Activated CD4-positive, alpha-beta T cell treated with anti-CD3 and anti-CD28 coated beads, Interleukin-2, amount 50 U/mL, for 24 hours (primary cell): ENCODE data around the gene HDAC10.

Experiments
- DNase-seq, 2 donors: peaks; one replicate each; pipeline ENCODE4 v3.0.0-alpha.2; 2020; ENCODE audit warnings: low read depth in 1 of 2, low spot score in 1 of 2

Gene HDAC10

DNA sequence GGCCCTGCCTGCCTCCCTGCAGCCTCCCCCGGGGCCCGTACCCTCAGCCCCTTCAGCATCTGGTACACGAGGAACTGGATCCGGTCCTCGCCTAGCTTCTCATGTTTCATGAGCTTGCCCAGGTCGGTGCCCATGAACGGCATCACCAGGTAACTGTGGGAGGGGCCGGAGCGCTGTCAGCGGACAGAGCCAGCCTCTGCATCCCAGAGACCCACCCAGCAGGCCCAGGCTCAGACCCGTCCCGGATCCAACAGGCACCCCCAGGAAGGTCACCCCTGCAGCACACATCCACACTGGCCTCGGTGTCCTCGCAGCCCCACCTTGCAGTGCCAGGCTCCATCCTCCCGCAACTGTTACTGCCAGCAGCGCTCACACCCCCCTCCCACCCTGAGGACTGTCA lies 6.0 kb upstream of the HDAC10 start:
- no peak for DNase-seq

DNA sequence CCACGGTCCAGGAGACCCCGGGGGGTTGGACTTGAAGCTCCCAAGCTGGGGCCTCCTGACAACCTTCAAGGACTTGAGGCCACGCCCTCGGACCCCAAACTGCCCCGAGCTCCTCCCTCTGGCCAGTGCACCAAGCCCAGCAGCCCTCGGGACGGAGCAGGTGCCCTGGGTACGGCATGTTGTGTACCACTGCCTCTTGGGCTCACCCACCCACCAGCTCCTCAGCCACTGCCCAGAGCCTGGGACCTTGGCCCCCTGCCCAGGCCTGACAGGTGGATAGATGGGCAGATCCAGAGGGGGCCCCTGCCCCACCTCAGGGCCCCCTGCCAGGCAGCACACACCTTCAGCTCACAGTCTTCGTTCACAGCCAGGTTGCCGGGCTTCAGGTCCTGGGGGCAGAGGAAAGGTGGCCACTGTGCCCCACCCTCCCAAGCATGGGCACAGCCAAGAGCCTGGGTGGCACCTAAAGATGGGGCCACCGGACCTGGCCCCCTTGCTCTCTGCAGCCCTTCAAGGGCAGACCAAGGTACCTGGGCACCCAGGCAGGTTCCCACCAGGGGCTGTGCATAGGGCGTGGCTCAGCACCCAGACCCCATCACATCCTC lies 5.3 kb upstream of the HDAC10 start:
- DNase-seq: no peak

DNA sequence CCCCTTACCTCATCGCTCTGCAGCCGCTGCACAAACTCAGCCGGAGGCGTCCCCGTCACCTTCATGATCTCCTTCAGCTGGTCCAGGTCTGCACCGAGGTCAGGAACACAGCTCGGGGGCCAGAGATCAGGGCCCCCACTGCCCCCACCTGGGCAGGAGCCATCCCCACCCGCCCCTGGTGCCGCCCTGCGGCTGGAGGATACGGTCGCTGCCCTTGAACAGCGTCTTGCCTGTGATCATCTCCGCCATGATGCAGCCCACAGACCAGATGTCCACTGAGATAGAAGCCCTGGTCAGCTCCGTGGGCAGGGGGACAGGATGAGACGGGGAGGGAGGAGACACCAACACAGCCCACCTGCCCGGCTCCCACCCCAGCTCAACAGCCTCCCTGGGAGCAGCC lies 4.5 kb upstream of the HDAC10 start:
- no peak for DNase-seq

DNA sequence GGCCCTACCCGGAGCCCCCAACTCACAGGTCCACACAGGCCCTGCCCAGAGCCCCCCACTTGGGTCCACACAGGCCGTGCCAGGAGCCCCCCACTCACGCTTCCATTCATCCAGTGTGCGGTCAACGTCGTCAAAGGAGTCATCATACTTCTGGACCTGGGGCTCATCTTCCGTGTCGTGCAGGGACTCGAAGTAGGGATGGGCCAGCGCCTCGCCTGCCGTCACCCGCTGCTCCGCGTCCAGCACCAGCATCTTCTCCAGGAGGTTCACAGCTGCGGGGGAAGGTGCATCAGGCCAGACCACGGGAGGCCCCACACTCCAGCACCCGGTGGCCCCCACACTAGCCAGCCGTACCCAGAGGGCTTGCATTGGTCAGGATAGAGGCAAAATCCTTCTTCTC lies 4.0 kb upstream of the HDAC10 start:
- no peak for DNase-seq

DNA sequence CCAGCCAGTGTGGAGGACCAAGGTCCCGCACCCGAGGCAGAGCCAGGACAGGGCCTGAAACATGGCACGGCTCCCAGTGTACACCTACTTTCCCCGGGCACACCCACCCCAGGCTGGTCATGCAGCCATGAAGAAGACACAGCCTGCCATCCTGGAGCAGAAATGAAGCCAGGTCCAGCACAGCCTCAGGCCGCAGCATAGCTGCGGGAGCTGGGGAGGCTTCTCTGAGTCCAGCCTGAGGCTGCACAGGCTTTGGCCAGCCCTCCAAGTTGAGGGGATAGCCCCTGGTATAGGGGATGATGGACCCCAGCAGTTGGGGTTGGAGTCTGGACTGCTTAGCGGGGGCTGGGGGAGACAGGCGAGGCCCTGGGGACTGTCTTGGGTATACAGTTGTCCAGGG lies 2.9 kb upstream of the HDAC10 start:
- no peak for DNase-seq

DNA sequence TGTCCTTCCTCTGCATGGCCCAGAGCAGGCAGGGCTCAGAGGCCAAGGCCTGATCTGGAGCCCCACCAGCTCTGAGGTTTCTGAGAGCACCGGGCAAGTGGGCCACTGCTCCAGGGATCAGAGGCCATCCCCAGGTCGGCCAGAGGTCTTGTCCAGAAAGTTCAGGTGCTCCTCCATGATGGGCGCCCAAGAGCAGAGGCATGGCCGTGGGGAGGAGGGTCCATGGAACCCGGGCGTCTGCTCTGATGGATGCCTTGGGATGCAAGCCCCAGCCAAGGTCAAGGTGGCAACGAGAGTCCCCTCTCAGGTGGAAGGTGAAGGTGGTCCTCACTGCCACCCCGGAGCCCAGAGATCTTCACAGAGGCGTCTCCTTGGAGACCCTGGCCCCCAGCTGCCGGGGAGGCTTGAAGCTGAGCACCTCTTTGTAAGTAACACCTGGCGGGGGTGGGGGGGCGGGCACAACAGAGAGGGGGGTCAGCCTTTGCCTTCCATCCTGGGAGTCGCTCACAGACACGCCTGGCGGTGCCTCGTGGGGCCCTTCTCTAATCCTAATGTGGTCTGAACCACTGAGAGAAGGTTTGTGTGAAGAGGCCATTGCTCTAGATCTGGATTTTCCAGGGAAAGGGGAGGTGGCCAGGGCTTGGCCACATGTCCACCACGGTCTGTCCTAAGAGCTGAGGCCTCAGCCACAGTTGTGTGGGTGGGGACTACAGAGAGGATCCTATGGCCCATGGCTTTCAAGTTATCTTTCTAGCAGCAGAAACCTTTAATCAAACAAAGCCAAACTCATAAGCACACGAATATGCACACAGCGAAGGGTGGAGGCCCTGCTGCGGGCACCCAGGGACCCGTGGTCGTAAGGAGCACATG lies 2.2 kb upstream of the HDAC10 start:
- no peak for DNase-seq

DNA sequence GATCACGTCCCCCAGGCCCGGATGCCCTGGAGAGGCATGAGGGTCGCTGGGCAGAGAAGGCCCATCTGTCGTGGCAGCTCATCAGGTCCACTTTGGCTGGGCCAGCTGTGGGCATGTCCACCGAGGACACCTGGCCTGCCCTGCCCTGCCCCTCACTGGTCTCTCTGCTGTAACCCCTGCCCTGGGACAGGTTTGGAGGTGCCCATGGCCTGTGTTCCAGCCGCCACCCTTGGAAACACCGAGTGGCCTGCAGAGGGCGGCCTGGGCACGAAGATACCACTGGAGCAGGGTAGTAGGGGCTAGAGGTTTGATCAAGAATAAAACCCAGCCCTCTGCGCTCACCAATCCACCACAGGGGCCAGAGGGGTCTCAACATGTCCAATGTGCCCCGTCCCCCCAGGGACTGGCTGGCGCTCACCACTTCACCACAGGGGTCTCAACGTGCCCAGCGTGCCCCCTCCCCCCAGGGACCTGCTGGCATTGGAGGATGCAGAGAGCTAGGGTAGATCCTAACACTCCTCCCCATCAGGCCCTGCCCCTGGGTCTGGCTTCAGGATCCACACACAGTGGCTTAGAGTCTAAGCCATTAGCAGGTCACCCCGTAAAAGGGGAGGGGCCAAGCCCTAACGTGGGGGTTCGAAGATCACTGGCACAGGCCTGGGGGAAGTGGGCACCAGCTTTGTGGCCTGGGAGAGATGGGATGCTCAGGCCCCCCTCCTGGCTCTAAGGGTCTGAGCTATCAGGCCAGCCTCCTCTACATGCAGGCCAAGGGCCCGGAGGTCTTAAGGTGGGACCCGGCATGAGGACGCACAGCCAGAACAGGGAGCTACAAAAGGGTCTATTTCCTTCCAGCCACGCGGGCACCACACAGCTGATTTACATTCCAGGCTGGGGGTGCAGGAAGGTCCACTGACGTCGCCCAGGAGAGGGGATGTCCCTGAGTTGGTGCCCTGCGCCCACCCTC lies 1.3 kb upstream of the HDAC10 start:
- peak in 1 of 2 donors; percentile 50 for DNase-seq

DNA sequence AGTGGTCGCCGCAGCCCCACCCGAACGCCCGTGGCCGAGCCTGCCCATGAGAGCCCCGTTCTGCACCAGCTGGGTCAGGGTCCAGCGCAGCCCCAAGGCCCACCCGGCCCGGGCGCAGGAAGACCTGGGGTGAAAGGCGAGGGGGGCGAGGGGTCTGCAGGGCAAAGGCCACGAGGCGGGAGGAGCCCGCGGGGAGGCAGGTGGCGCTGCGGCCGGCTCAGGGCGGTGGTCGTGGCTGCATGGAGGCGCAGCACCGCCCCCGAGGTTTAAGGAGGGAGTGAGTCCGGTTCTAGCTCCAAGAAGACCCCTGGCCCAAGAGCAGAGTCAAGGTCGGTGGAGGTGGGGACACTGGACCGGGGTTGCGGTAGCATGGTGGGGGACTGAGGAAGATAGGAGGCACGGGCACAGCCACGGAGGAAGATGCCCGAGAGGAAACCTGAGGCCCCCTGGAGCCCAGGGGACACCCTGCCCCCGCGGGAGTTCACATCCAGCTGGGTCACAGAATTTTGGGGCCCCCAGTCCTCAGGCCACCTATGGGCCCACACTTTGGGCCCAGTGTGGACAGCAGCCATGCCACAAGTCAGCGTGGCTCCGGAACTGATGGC lies 514 bp upstream of the HDAC10 start:
- DNase-seq: no peak

DNA sequence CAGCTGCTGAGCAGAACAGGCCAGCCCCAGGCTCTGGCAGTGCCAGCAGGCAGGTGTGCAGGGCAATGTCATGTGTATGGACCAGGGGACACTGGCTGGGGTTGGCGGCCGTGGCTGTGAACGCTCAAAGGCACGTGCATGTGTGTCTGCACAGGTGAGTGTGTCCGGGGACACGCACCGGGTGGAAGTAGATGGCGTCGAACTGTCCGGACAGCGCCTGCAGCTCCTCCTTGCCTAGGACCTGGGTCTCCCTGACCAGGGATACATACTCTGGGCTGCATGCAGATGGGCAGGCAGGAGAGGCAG lies 863 bp downstream of the HDAC10 start:
- no peak for DNase-seq

DNA sequence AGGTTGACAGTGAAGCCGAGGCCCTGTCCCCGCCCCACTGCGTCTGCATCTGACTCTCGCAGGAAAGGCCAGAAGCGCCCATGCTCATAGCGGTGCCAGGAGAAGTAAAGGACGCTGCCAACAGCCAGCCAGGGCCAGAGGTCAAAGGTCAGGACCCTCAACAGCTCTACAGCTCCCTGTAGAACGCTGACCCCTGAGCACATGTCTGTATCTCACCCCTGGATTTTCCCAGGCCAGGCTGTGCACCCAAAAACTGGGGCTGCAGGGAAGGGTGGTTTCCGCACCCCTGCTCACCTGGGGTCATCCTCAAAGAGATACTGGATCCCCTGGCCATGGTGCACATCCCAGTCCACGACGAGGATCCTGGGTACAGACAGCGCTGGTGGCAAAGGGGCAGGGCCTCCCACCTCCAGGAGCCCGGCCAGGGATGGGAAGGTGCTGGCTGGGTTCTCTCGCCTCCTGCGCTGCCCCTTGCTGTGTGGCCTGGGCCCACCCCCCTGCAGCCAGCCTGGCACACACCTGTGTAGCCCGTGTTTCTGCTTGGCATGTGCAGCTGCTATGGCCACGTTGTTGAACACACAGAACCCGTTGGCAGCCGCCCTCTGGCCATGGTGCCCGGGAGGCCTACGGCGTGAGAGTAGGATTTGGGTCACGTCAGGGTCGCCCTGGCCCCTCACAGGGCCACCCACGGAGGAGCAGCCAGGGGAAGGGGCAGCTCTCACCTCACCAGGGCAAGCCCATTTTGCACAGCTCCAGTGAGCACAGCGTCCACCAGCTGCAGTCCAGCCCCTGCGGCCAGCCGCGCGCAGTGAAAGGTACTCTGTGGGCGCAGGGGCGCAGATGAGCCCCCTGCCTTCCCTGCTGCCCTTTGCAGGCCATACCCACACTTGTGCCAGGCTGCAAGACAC lies 1.5 kb downstream of the HDAC10 start:
- no peak for DNase-seq

DNA sequence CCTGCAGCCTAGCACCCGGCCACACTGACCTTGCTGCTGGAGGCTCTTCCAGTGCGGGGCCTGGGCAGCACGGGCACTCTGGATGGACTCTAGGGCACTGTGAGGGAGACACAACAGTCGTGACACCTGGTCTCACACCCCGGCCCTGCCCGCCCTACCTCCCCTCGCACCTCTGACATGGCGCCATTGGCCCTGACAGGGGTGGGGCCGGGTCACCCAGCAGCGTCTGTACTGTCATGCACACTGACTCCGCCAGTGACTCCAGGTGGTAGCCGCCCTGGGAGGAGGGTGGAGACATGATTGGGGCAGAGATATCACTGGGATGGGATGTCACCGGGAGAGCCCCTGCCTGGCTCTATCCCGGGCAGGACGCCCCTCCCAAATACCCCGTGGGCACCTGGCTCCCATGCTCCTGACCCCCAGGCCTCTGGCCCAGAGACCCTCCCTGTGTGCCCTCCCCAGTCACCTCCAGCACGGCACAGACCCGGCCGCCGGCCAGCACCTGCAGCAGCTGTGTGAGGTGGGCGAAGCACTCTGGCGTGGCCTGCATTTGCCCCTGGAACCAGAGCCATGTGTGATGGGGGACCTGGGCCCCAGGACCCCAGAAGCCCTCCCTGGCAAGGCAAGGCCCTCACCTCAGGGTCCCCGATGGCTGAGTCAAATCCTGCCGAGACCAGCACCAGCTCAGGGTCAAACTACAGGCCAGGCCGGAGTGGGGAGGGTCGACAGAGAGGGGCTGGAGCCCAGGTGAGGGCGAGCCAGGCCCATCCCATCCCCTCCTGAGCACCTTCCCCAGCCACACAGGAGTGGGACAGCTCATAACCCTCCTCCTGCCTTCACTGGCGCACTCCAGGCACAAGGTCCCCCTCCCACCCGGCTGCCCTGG lies 2.6 kb downstream of the HDAC10 start:
- DNase-seq: no peak

DNA sequence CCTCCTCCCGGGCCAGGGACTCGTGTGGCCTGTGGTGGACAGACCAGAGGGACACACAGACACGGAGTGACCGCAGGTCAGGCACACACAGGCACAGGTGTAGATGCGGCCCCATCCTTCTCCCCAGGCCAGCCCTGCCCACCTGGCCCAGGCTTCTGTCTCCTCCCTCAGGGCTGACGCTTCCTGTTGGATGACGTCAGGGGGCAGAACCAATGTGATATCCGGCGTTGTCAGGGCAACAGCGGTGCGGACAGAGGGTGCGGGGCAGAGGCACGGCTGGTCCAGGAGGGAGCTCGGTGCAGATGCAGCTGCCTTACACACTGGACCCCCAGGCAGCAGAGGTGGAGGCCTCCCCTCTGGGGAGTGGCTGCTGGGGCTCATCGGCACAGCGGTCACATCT lies 3.3 kb downstream of the HDAC10 start:
- DNase-seq: no peak

DNA sequence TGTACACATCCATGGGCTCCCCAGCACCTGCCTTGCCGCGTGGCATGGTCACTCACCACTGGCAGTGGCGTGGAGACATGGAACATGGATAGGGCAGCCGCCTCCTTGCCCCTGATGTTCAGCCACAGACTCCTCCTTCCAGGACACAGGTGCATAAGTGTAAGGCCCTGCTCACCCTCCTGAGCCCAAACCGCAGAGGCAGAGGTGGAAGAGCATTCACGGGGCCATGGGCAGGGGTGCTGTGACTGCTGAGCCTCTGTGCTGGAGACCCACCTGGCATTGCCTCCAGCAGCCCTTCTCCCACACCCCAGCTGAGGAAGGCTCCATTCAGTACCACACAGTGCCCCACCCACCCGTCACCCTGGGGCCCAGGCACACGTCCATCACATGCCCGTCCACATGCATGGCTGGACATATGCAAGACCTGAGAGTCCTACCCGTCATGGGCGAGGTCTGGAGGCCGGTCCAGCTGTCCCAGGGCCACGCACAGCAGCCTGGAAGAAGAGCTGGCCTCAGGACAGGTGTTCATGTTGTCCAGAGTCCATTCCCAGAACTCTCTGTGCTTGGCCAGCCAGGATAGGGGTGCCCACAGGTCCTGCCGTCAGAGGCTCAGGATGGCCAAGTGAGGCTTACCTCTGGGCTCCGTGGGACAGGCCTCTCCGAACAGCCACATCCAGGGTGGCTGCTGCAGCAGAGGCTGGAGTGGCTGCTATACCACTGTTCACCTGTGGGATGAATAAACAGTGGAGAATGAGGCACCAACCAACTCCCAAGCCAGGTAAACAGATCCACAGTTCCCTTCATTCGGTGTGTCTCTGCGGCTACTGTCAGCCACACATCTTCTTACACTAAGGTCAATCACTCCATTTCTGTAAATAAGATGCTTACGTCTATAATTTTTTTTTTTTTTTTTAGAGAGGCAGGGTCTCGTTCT lies 4.6 kb downstream of the HDAC10 start:
- DNase-seq: no peak

DNA sequence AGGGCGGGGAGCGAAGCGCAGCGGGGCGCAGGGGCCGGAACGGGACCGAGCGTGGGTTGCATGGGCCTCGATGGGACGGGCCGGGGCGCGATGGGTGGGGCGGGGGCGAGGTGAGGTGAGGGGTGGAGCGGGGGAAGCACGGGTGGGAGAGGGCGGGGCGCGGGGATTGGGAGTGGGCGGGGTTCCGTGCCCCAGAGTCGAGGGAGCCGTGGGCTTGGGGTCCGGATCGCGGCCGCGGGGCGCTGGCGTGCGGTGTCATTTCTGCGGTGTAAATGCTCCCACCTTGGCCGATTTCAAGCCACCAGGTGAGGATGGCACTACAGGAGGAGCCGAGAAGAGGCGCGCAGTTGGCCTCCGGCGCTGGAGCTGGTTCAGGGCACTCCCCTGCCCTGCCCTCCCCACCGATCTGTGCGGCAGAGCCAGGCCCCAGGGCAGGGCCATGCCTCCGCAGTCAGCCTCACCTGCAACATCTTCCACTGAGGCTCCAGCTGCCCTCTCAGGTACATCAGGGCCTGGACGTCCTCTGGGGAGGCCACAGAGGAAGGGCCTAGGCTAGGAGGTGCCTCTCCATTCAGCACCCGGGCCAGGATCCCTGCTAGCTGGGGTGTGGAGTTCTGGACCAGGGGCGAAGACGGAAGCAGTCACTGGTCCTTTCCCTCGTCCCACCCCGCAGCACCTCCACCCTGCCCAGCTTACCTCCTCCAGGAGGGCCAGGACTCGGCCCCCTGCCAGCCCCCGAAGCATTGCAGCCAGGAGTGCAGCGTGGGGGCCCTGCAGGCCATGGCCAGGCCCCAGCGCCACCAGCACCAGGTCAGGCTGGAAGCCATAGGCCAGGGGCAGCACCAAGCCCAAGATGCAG lies 5.6 kb downstream of the HDAC10 start:
- DNase-seq: no peak

DNA sequence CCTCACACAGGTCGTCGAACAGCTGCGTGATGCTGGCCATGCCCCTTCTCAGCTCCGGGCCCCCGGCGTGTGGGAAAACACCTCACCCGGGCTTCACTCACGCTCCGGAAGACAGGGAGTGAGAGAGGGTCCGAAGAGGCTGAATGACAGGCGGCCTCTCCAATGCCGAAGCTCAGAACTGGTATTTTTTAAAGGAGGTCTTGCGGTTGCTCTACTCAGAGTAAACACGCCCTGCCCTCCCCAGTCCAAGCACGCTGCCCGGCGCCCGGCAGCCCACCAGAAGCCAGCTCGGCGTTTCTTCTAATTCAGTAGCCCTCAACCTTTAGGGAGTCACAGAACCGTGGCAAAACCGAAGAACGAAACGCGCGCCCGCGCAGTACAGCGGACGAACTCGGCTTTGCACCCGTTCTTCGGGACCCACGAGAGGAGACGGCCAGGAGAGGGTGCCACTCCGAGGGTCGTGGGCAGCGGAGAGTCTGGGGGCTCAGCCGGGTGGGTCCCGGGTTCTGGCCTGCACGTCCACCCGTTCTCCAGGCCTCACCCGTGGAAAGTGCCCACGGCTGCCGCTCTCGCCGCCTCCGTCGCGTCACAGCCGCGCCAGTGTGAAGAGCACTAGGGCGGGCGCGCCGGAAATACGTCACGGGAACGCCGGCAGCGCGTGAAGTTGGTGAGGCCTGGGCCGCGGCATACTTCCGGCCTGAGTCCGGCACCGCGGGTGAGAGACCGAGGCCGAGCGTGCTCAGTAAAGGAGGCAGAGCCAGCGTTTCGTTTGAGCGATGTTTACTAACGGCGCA lies 6.4 kb downstream of the HDAC10 start, which contains the start of gene TUBGCP6:
Gene TUBGCP6, minus strand, starts transcription at position 604 of the 794 bp plus-strand sequence. Its CDS starts 564 bp downstream, at position 40.
- DNase-seq: peak; percentile 88 to 89

DNA sequence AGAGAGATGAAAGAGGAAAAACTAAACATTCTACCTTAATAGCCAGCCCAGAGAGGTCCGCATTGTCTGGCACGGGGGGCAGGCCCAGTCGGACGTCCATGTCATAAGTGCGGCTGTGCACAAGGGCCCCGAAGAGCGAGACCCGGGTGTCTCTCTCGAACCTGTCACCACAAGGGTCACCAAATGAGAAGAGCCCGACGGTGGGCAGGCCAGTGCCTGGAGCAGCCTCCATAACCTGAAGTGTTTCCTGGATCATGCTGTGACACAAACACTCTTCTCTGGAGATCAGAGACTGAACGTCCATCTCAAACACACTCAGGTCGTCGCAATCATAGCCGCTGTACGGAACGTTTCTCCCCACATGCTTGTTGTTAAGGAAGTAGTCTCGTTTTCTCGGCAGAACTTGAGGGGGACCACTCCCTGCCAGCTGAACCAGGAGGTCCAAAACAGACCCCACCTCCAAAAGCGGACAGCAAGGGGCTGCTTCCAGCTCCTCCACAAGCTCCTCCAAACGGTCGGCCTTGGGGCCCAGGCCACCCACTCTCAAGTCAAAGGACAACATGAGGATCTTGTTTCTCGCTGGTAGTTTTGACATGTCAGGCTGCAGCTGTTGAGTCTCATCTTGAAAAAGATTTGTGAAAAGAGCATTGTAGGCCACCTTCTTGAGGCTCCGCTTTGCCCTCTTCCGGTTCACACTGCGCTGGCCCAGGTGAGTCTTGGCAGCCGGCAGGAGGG lies 7.2 kb downstream of the HDAC10 start:
- no peak for DNase-seq
